WTC11 (cell line): Measurements from ENCODE around the gene PDE3B. TPM values are rescaled to one million over a fixed set of nuclear protein-coding genes. Genes with fewer than 3 reads are reported as not detected.

Experiments used
- ATAC-seq: fragments of 200-7000 bp; cut with Tn5 transposase; 2 replicates; pipeline ENCODE4 v1.10.0; 2021; ENCODE audit warnings: mild to moderate bottlenecking, moderate library complexity
- CTCF ChIA-PET: fragments of 300-600 bp; sonication (Branson Sonifier 250); formaldehyde crosslinking; loops from one replicate; lab custom pipeline; 2021; ENCODE audit warnings: antibody characterized with exemption; lab: Charles Lee
- POLR2A ChIA-PET: fragments of 350-600 bp; sonication (Branson Sonifier 250); formaldehyde crosslinking; loops from one replicate; lab custom pipeline; 2021; ENCODE audit warnings: antibody characterized with exemption; lab: Charles Lee
- DNase-seq: peaks from one replicate; pipeline ENCODE4 v3.0.0; 2021; ENCODE audit warnings: low spot score
- H3K27ac Mint-ChIP-seq: 2 replicates; pipeline ENCODE4 v1.8.0; 2021; ENCODE audit warnings: mixed read lengths
- H3K27me3 Mint-ChIP-seq: 2 replicates; pipeline ENCODE4 v1.8.0; 2021; ENCODE audit warnings: low read depth, mild to moderate bottlenecking, moderate library complexity, mixed read lengths
- H3K36me3 Mint-ChIP-seq: 2 replicates; pipeline ENCODE4 v1.8.0; 2021; ENCODE audit warnings: mixed read lengths
- H3K4me1 Mint-ChIP-seq: 2 replicates; pipeline ENCODE4 v1.8.0; 2022; ENCODE audit warnings: mixed read lengths
- H3K4me3 Mint-ChIP-seq: 2 replicates; pipeline ENCODE4 v1.8.0; 2021; ENCODE audit warnings: mild to moderate bottlenecking, moderate library complexity, mixed read lengths
- H3K9me3 Mint-ChIP-seq: 2 replicates; pipeline ENCODE4 v1.8.0; 2021; ENCODE audit warnings: mixed read lengths
- CREB1 ChIP-seq: sonication (generic); formaldehyde crosslinking; IDR thresholded peaks from 2 replicates; pipeline ENCODE4 v1.8.0; 2023; ENCODE audit warnings: mild to moderate bottlenecking, missing genetic modification reagents
- EMX1 ChIP-seq: fragments of 250-450 bp; sonication (Bioruptor Pico); IDR thresholded peaks from 2 replicates; pipeline ENCODE4 v1.8.0; 2021; ENCODE audit warnings: mild to moderate bottlenecking
- GTF2I ChIP-seq: fragments of 250-450 bp; sonication (Bioruptor Pico); conservative IDR thresholded peaks from 2 replicates; pipeline ENCODE4 v1.4.0; 2021; ENCODE audit warnings: mild to moderate bottlenecking
- IRF2 ChIP-seq: sonication (generic); formaldehyde crosslinking; IDR thresholded peaks from 2 replicates; pipeline ENCODE4 v1.8.0; 2022; ENCODE audit warnings: low read depth, missing genetic modification reagents, borderline replicate concordance
- NR1H2 ChIP-seq: sonication (generic); formaldehyde crosslinking; IDR thresholded peaks from 2 replicates; pipeline ENCODE4 v1.9.0; 2021; ENCODE audit warnings: mild to moderate bottlenecking, moderate library complexity, missing genetic modification reagents
- NR2C2 ChIP-seq: sonication (generic); formaldehyde crosslinking; IDR thresholded peaks from 2 replicates; pipeline ENCODE4 v1.8.0; 2022; ENCODE audit warnings: mild to moderate bottlenecking, missing genetic modification reagents
- TCF7 ChIP-seq: sonication (generic); formaldehyde crosslinking; IDR thresholded peaks from 2 replicates; pipeline ENCODE4 v1.8.0; 2022; ENCODE audit warnings: mild to moderate bottlenecking, low read depth, missing genetic modification reagents, moderate library complexity
- ZNF138 ChIP-seq: sonication (generic); formaldehyde crosslinking; conservative IDR thresholded peaks from 2 replicates; pipeline ENCODE4 v1.8.1; 2022; ENCODE audit warnings: mild to moderate bottlenecking, moderate library complexity, missing genetic modification reagents
- ZNF232 ChIP-seq: sonication (generic); formaldehyde crosslinking; IDR thresholded peaks from 2 replicates; pipeline ENCODE4 v1.8.0; 2022; ENCODE audit warnings: mild to moderate bottlenecking, missing genetic modification reagents
- total RNA-seq: library from RNA; stranded (reverse); gene quantifications from 3 replicates; pipeline ENCODE4 v1.2.3, GENCODE V29; 2021
- TF ChIP-seq, protein P1 (sequence below): sonication (generic); formaldehyde crosslinking; IDR thresholded peaks from 2 replicates; pipeline ENCODE4 v1.8.0; 2023; ENCODE audit warnings: missing genetic modification reagents
- TF ChIP-seq, protein P2 (sequence below): sonication (generic); formaldehyde crosslinking; IDR thresholded peaks from 2 replicates; pipeline ENCODE4 v1.8.1; 2022; ENCODE audit warnings: low read depth, missing genetic modification reagents, borderline replicate concordance
- TF ChIP-seq, protein P3 (sequence below): sonication (generic); formaldehyde crosslinking; IDR thresholded peaks from 2 replicates; pipeline ENCODE4 v1.8.0; 2022; ENCODE audit warnings: missing genetic modification reagents
- TF ChIP-seq, protein P4 (sequence below): sonication (generic); formaldehyde crosslinking; IDR thresholded peaks from 2 replicates; pipeline ENCODE4 v1.8.1; 2022; ENCODE audit warnings: mild to moderate bottlenecking, missing genetic modification reagents, moderate library complexity, borderline replicate concordance
- TF ChIP-seq, protein P5 (sequence below): sonication (generic); formaldehyde crosslinking; IDR thresholded peaks from 2 replicates; pipeline ENCODE4 v1.8.1; 2023; ENCODE audit warnings: mild to moderate bottlenecking, missing genetic modification reagents, moderate library complexity
- TF ChIP-seq, protein P6 (sequence below): fragments of 250-450 bp; sonication (Bioruptor Pico); IDR thresholded peaks from 2 replicates; pipeline ENCODE4 v1.8.0; 2021; ENCODE audit warnings: mild to moderate bottlenecking
- TF ChIP-seq, protein P7 (sequence below): fragments of 250-450 bp; sonication (Bioruptor Pico); IDR thresholded peaks from 2 replicates; pipeline ENCODE4 v1.9.0; 2021; ENCODE audit warnings: mild to moderate bottlenecking
- TF ChIP-seq, protein P8 (sequence below): sonication (generic); formaldehyde crosslinking; IDR thresholded peaks from 2 replicates; pipeline ENCODE4 v1.8.0; 2022; ENCODE audit warnings: mild to moderate bottlenecking, missing genetic modification reagents
- TF ChIP-seq, protein P9 (sequence below): sonication (generic); formaldehyde crosslinking; IDR thresholded peaks from 2 replicates; pipeline ENCODE4 v1.8.0; 2022; ENCODE audit warnings: mild to moderate bottlenecking, missing genetic modification reagents
- TF ChIP-seq, protein P10 (sequence below): sonication (generic); formaldehyde crosslinking; IDR thresholded peaks from 2 replicates; pipeline ENCODE4 v1.8.1; 2023; ENCODE audit warnings: mild to moderate bottlenecking, missing genetic modification reagents, moderate library complexity

PDE3B gene
- total RNA-seq, 1 experiment from 2014 or later: 9.6 TPM

DNA sequence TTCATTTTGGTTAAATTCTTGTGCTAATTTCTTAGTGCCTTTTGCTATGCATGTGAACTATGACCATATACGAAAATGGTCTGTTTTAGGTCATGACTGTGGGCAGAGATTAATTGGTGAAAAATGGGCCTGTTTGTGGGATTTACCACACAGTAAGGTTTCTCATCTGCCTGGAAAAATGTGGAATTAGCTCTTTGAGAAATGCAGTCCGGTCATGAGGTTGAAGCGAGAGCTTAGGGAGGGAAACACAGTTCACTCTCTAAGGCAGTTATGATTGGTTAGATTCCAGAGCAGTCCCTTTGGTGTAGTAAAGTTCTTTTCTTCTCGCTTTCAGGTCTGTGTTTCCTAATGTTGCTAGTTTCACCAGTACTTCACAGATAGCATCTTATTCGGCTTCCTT, 1.2 kb upstream of the PDE3B start:
- TF ChIP-seq EMX1 (CRISPR knock-in tag): no peak
- ChIA-PET POLR2A (interaction anchor here (2.4 kb wide), 1 partner anchor 264 kb away, joined by 14 read pairs; no protein-coding TSS in a partner anchor), CTCF (no interaction called here)
- H3K27ac Mint-ChIP-seq: no peak overlapping the region
- no peaks in the 10 kb centered on the region for H3K36me3 Mint-ChIP-seq
- no peak for DNase-seq
- peak overlapping the region; percentile 47 for H3K4me3 Mint-ChIP-seq
- H3K27me3 Mint-ChIP-seq: peaks cover 34% of the 10 kb centered on the region
- peaks cover 27% of the 10 kb centered on the region for H3K4me1 Mint-ChIP-seq
- no peak for ATAC-seq
- H3K9me3 Mint-ChIP-seq: no peaks in the 10 kb centered on the region

DNA sequence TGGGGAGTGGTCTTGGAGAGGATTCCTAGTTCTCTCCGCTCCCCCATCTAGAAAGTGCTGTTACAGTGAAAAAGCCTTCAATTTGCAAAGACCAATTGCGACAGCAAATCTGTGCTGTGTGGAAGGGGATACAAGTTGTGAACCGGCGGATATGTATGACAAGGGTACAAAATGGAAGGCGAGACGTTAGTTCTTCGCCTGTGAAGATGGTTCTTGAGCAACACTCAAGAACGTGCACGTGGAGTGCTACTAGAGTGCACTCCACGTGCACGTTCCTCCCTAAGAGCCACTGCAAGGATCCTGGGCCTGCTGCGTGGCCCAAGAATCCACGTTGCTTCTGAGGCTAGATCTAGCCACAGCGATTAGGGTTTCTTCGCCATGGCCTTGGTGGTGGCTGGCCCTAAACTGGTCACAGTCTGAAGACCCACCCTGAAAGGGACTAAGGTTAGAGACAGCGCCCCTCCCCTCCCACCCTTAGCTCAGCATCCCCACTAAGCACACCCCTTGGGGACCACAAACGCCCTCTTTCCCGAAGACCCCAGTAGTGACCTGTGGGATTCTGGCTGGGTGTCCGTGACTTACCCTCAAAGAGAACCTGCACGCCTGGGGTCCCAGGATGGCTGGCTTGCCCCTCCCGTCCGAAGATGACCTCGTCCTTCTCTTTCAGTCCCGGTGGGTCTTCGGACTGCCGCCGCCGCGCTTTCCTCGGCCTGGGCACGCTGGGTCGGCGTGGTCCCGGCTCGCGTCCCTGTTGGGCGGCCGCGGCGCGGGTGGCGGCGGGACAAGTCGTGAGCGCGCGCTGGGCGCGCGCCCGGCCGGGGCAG, 519 bp upstream of the PDE3B start:
- ATAC-seq: no peak
- Mint-ChIP-seq H3K27me3 (peaks cover 34% of the 10 kb centered on the region), H3K9me3 (no peaks in the 10 kb centered on the region), H3K4me1 (peaks cover 27% of the 10 kb centered on the region), H3K27ac (no peak overlapping the region), H3K36me3 (no peaks in the 10 kb centered on the region), H3K4me3 (peak overlapping the region; percentile 47)
- ChIA-PET CTCF (interaction anchor here (1.4 to 2.4 kb wide), 3 partner anchors 20 to 263 kb away, joined by 3 to 16 read pairs (median 5); no protein-coding TSS in a partner anchor), POLR2A (interaction anchor here (1.8 to 2.4 kb wide), 2 partner anchors 249 to 264 kb away, joined by 7 to 14 read pairs; partner anchors contain the start of gene CYP2R1)
- no peak for DNase-seq
- TF ChIP-seq, protein P1, sequence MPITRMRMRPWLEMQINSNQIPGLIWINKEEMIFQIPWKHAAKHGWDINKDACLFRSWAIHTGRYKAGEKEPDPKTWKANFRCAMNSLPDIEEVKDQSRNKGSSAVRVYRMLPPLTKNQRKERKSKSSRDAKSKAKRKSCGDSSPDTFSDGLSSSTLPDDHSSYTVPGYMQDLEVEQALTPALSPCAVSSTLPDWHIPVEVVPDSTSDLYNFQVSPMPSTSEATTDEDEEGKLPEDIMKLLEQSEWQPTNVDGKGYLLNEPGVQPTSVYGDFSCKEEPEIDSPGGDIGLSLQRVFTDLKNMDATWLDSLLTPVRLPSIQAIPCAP: no peak
- TF ChIP-seq, protein P2, sequence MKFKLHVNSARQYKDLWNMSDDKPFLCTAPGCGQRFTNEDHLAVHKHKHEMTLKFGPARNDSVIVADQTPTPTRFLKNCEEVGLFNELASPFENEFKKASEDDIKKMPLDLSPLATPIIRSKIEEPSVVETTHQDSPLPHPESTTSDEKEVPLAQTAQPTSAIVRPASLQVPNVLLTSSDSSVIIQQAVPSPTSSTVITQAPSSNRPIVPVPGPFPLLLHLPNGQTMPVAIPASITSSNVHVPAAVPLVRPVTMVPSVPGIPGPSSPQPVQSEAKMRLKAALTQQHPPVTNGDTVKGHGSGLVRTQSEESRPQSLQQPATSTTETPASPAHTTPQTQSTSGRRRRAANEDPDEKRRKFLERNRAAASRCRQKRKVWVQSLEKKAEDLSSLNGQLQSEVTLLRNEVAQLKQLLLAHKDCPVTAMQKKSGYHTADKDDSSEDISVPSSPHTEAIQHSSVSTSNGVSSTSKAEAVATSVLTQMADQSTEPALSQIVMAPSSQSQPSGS: 0 out of 2 replicates have a peak, but pooled peaks have one; percentile 24
- TF ChIP-seq, protein P3, sequence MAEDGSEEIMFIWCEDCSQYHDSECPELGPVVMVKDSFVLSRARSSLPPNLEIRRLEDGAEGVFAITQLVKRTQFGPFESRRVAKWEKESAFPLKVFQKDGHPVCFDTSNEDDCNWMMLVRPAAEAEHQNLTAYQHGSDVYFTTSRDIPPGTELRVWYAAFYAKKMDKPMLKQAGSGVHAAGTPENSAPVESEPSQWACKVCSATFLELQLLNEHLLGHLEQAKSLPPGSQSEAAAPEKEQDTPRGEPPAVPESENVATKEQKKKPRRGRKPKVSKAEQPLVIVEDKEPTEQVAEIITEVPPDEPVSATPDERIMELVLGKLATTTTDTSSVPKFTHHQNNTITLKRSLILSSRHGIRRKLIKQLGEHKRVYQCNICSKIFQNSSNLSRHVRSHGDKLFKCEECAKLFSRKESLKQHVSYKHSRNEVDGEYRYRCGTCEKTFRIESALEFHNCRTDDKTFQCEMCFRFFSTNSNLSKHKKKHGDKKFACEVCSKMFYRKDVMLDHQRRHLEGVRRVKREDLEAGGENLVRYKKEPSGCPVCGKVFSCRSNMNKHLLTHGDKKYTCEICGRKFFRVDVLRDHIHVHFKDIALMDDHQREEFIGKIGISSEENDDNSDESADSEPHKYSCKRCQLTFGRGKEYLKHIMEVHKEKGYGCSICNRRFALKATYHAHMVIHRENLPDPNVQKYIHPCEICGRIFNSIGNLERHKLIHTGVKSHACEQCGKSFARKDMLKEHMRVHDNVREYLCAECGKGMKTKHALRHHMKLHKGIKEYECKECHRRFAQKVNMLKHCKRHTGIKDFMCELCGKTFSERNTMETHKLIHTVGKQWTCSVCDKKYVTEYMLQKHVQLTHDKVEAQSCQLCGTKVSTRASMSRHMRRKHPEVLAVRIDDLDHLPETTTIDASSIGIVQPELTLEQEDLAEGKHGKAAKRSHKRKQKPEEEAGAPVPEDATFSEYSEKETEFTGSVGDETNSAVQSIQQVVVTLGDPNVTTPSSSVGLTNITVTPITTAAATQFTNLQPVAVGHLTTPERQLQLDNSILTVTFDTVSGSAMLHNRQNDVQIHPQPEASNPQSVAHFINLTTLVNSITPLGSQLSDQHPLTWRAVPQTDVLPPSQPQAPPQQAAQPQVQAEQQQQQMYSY (CRISPR knock-in tag): peak; percentile 33; the same call in 1 of the 2 replicates
- TF ChIP-seq, protein P4, sequence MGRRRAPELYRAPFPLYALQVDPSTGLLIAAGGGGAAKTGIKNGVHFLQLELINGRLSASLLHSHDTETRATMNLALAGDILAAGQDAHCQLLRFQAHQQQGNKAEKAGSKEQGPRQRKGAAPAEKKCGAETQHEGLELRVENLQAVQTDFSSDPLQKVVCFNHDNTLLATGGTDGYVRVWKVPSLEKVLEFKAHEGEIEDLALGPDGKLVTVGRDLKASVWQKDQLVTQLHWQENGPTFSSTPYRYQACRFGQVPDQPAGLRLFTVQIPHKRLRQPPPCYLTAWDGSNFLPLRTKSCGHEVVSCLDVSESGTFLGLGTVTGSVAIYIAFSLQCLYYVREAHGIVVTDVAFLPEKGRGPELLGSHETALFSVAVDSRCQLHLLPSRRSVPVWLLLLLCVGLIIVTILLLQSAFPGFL (CRISPR knock-in tag): no peak
- TF ChIP-seq, protein P5, sequence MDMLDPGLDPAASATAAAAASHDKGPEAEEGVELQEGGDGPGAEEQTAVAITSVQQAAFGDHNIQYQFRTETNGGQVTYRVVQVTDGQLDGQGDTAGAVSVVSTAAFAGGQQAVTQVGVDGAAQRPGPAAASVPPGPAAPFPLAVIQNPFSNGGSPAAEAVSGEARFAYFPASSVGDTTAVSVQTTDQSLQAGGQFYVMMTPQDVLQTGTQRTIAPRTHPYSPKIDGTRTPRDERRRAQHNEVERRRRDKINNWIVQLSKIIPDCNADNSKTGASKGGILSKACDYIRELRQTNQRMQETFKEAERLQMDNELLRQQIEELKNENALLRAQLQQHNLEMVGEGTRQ (CRISPR knock-in tag): no peak
- TF ChIP-seq, protein P6, sequence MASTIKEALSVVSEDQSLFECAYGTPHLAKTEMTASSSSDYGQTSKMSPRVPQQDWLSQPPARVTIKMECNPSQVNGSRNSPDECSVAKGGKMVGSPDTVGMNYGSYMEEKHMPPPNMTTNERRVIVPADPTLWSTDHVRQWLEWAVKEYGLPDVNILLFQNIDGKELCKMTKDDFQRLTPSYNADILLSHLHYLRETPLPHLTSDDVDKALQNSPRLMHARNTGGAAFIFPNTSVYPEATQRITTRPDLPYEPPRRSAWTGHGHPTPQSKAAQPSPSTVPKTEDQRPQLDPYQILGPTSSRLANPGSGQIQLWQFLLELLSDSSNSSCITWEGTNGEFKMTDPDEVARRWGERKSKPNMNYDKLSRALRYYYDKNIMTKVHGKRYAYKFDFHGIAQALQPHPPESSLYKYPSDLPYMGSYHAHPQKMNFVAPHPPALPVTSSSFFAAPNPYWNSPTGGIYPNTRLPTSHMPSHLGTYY (CRISPR knock-in tag): no peak
- TF ChIP-seq ZNF232: no peak
- peak; percentile 83; the same call in 1 of the 2 replicates for TF ChIP-seq CREB1 (CRISPR knock-in tag)
- TF ChIP-seq ZNF138 (CRISPR knock-in tag): no peak
- TF ChIP-seq NR1H2 (CRISPR knock-in tag): peak; percentile 71; the same call in 1 of the 2 replicates
- TF ChIP-seq TCF7 (CRISPR knock-in tag): peak; percentile 81; the same call in 1 of the 2 replicates
- TF ChIP-seq GTF2I: no peak
- peak; percentile 69; the same call in 1 of the 2 replicates for TF ChIP-seq NR2C2
- TF ChIP-seq, protein P7, sequence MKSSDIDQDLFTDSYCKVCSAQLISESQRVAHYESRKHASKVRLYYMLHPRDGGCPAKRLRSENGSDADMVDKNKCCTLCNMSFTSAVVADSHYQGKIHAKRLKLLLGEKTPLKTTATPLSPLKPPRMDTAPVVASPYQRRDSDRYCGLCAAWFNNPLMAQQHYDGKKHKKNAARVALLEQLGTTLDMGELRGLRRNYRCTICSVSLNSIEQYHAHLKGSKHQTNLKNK: no peak
- TF ChIP-seq, protein P8, sequence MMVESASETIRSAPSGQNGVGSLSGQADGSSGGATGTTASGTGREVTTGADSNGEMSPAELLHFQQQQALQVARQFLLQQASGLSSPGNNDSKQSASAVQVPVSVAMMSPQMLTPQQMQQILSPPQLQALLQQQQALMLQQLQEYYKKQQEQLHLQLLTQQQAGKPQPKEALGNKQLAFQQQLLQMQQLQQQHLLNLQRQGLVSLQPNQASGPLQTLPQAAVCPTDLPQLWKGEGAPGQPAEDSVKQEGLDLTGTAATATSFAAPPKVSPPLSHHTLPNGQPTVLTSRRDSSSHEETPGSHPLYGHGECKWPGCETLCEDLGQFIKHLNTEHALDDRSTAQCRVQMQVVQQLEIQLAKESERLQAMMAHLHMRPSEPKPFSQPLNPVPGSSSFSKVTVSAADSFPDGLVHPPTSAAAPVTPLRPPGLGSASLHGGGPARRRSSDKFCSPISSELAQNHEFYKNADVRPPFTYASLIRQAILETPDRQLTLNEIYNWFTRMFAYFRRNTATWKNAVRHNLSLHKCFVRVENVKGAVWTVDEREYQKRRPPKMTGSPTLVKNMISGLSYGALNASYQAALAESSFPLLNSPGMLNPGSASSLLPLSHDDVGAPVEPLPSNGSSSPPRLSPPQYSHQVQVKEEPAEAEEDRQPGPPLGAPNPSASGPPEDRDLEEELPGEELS (CRISPR knock-in tag): peak; percentile 43; the same call in 1 of the 2 replicates
- no peak for TF ChIP-seq IRF2 (CRISPR knock-in tag)
- TF ChIP-seq, protein P9, sequence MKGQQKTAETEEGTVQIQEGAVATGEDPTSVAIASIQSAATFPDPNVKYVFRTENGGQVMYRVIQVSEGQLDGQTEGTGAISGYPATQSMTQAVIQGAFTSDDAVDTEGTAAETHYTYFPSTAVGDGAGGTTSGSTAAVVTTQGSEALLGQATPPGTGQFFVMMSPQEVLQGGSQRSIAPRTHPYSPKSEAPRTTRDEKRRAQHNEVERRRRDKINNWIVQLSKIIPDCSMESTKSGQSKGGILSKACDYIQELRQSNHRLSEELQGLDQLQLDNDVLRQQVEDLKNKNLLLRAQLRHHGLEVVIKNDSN (CRISPR knock-in tag): no peak
- TF ChIP-seq, protein P10, sequence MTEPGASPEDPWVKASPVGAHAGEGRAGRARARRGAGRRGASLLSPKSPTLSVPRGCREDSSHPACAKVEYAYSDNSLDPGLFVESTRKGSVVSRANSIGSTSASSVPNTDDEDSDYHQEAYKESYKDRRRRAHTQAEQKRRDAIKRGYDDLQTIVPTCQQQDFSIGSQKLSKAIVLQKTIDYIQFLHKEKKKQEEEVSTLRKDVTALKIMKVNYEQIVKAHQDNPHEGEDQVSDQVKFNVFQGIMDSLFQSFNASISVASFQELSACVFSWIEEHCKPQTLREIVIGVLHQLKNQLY (CRISPR knock-in tag): no peak
